CD8-positive, alpha-beta memory T cell (primary cell): ENCODE data around the gene APLP1. TPM values are rescaled to one million over a fixed set of nuclear protein-coding genes. Genes with fewer than 3 reads are reported as not detected.
A peak's percentile ranks its signal among the peaks of the same experiment; 100 is the strongest.

Experiments
- CTCF ChIA-PET: fragments of 350-600 bp; sonication (Branson Sonifier 250); formaldehyde crosslinking; loops from one replicate; lab custom pipeline; 2021; ENCODE audit warnings: antibody characterized with exemption; lab: Charles Lee
- POLR2A ChIA-PET: fragments of 350-600 bp; sonication (Branson Sonifier 250); formaldehyde crosslinking; loops from one replicate; lab custom pipeline; 2021; ENCODE audit warnings: antibody characterized with exemption; lab: Charles Lee
- DNase-seq, 5 donors: peaks; one replicate each; pipeline versions ENCODE4 v3.0.0 to v3.0.0-alpha.2; 2020 to 2022; ENCODE audit warnings: mixed read lengths in 1 of 5
- H3K27ac ChIP-seq: one replicate; pipeline ENCODE4 v1.7.0; 2013; ENCODE audit warnings: low read depth, mild to moderate bottlenecking, low read length, moderate library complexity
- H3K27me3 ChIP-seq: 2 replicates; pipeline ENCODE4 v1.7.0; 2013; ENCODE audit warnings: low read length, mild to moderate bottlenecking; ENCODE audit not compliant: insufficient read depth, poor library complexity, severe bottlenecking
- H3K36me3 ChIP-seq: 2 replicates; pipeline ENCODE4 v1.7.0; 2013; ENCODE audit warnings: mild to moderate bottlenecking, low read length, moderate library complexity; ENCODE audit not compliant: insufficient read depth
- H3K4me1 ChIP-seq: 2 replicates; pipeline ENCODE4 v1.7.0; 2013; ENCODE audit warnings: mild to moderate bottlenecking, low read length, moderate library complexity; ENCODE audit not compliant: insufficient read depth
- H3K4me3 ChIP-seq: 2 replicates; pipeline ENCODE4 v1.7.0; 2013; ENCODE audit warnings: mild to moderate bottlenecking, low read length
- H3K9me3 ChIP-seq: 2 replicates; pipeline ENCODE4 v1.7.0; 2013; ENCODE audit warnings: mild to moderate bottlenecking, low read length
- H3K27ac Mint-ChIP-seq, 8 donors: one replicate each; pipeline ENCODE4 v1.8.0; 2020 to 2021; ENCODE audit warnings: mixed read lengths in 8 of 8, mild to moderate bottlenecking in 6 of 8, inconsistent platforms in 3 of 8, moderate library complexity in 3 of 8
- H3K27me3 Mint-ChIP-seq, 2 donors: one replicate each; pipeline ENCODE4 v1.8.0; 2020 to 2021; ENCODE audit warnings: mixed read lengths in 2 of 2, mild to moderate bottlenecking in 1 of 2, moderate library complexity in 1 of 2
- H3K36me3 Mint-ChIP-seq, 3 donors: one replicate each; pipeline ENCODE4 v1.8.0; 2020 to 2021; ENCODE audit warnings: mixed read lengths in 3 of 3, inconsistent platforms in 1 of 3, mild to moderate bottlenecking in 1 of 3
- H3K4me1 Mint-ChIP-seq, 3 donors: one replicate each; pipeline ENCODE4 v1.8.0; 2020 to 2021; ENCODE audit warnings: mixed read lengths in 3 of 3, inconsistent platforms in 1 of 3, mild to moderate bottlenecking in 1 of 3
- H3K4me3 Mint-ChIP-seq, 7 donors: one replicate each; pipeline ENCODE4 v1.8.0; 2020 to 2021; ENCODE audit warnings: mixed read lengths in 7 of 7, mild to moderate bottlenecking in 6 of 7, moderate library complexity in 4 of 7, inconsistent platforms in 2 of 7
- H3K9me3 Mint-ChIP-seq, 5 donors: one replicate each; pipeline ENCODE4 v1.8.0; 2020 to 2022; ENCODE audit warnings: mixed read lengths in 5 of 5, mild to moderate bottlenecking in 3 of 5, moderate library complexity in 2 of 5, inconsistent platforms in 1 of 5
- polyA plus RNA-seq: library from polyadenylated mRNA; unstranded; fragments of 300-500 nt; fragmentation: Illumina TruSeq; gene quantifications from one replicate; pipeline ENCODE4 v1.2.3, GENCODE V29; 2021
- total RNA-seq, 2 experiments: library from RNA; stranded (reverse); gene quantifications; one replicate each; pipeline ENCODE4 v1.2.3, GENCODE V29; 2021

The APLP1 gene
- total and polyA plus RNA-seq, 3 experiments from 2014 or later: 0.85 to 0.86 TPM; not detected in 1

GRCh38 chr19:35911173-35911572 lies 42.8 kb downstream of the APLP1 start:
- Mint-ChIP-seq H3K4me3 (no peak overlapping the region), H3K9me3 (no peaks in the 10 kb centered on the region), H3K27me3 (no peaks in the 10 kb centered on the region), H3K27ac (peak overlapping the region in 2 of 8 donors; percentile 19 to 81), H3K4me1 (peaks cover 13 to 18% (median 17%) of the 10 kb centered on the region in 3 donors), H3K36me3 (no peaks in the 10 kb centered on the region)
- H3K9me3 ChIP-seq: no peaks in the 10 kb centered on the region
- CTCF ChIA-PET: no interaction called here
- no peaks in the 10 kb centered on the region for H3K36me3 ChIP-seq
- H3K27me3 ChIP-seq: no peaks in the 10 kb centered on the region
- H3K27ac ChIP-seq: no peak overlapping the region
- POLR2A ChIA-PET: no interaction called here
- H3K4me1 ChIP-seq: peaks cover 23% of the 10 kb centered on the region
- no peak for DNase-seq
- no peak overlapping the region for H3K4me3 ChIP-seq

- H3K4me3 ChIP-seq: no peak overlapping the region
- no peaks in the 10 kb centered on the region for H3K9me3 Mint-ChIP-seq
- no peaks in the 10 kb centered on the region for H3K27me3 ChIP-seq
- no peaks in the 10 kb centered on the region for H3K27me3 Mint-ChIP-seq
- no peak overlapping the region for H3K27ac ChIP-seq
- H3K4me1 Mint-ChIP-seq: peaks cover 11 to 17% (median 13%) of the 10 kb centered on the region in 3 donors
- peaks cover 23% of the 10 kb centered on the region for H3K4me1 ChIP-seq
- POLR2A ChIA-PET: interaction anchor here (0.6 kb wide), 1 partner anchor 44 kb away, joined by 3 read pairs; no protein-coding TSS in a partner anchor
- peak overlapping the region in 2 of 8 donors; percentile 35 to 81 for H3K27ac Mint-ChIP-seq
- DNase-seq: no peak
- CTCF ChIA-PET: interaction anchor here (1.5 kb wide), 1 partner anchor 30 kb away, joined by 5 read pairs; no protein-coding TSS in a partner anchor
- no peaks in the 10 kb centered on the region for H3K9me3 ChIP-seq
- no peak overlapping the region for H3K4me3 Mint-ChIP-seq
- no peaks in the 10 kb centered on the region for H3K36me3 ChIP-seq
- H3K36me3 Mint-ChIP-seq: no peaks in the 10 kb centered on the region
Measured at GRCh38 chr19:35911790-35912189, 43.4 kb downstream of the APLP1 start.

DNA sequence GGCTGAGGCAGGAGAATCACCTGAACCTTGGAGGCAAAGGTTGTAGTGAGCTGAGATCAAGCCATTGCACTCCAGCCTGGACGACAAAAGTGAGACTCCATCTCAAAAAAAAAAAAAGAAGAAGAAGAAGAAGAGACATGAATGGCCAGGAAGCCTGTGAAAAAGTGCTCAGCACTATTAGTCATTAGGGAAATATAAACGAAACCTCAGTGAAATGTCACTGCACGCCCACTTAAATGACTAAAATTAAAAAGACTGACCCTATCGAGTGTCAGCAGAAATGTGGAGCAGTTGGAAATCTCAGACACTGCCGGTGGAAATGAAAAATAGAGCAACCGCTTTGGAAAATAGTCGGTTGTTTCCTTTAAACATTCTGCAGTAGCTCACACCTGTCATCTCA lies 45.2 kb downstream of the APLP1 start:
- peaks cover 3 to 9% (median 5%) of the 10 kb centered on the region in 3 donors for H3K4me1 Mint-ChIP-seq
- no peak overlapping the region for H3K27ac Mint-ChIP-seq
- no peaks in the 10 kb centered on the region for H3K36me3 Mint-ChIP-seq
- no peaks in the 10 kb centered on the region for H3K27me3 ChIP-seq
- no peaks in the 10 kb centered on the region for H3K9me3 ChIP-seq
- H3K27ac ChIP-seq: no peak overlapping the region
- peaks cover 12% of the 10 kb centered on the region for H3K4me1 ChIP-seq
- H3K36me3 ChIP-seq: no peaks in the 10 kb centered on the region
- H3K9me3 Mint-ChIP-seq: no peaks in the 10 kb centered on the region
- H3K27me3 Mint-ChIP-seq: no peaks in the 10 kb centered on the region
- DNase-seq: no peak
- no peak overlapping the region for H3K4me3 ChIP-seq
- POLR2A ChIA-PET: interaction anchor here (0.5 to 0.6 kb wide), 2 partner anchors 96 to 252 kb away, joined by 3 to 6 read pairs; no protein-coding TSS in a partner anchor
- no peak overlapping the region for H3K4me3 Mint-ChIP-seq
- CTCF ChIA-PET: interaction anchor here (0.7 kb wide), 1 partner anchor 1077 kb away, joined by 5 read pairs; no protein-coding TSS in a partner anchor

DNA sequence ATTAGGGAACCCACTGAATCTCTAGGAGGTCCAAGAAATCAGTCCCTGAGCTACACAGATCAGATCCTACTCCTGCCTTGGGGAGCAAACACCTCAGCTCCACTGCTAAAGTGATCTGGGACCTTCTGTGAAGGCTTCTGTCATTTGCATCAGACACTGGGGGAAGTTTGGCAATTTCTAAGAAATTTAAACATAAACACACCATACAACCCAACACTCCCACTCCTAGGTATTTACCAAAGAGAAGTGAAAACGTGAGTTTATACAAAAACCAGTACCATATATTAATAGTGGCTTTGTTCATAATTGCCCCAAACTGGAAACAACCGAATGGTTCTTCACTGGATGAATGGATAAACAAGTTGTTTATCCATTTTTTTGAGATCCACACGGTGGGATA lies 47.1 kb downstream of the APLP1 start:
- H3K36me3 Mint-ChIP-seq: no peaks in the 10 kb centered on the region

GRCh38 chr19:35919306-35919705 lies 50.9 kb downstream of the APLP1 start:
- Histone ChIP-seq H3K4me1 (no peaks in the 10 kb centered on the region), H3K9me3 (no peaks in the 10 kb centered on the region), H3K27me3 (no peaks in the 10 kb centered on the region), H3K36me3 (no peaks in the 10 kb centered on the region), H3K27ac (no peak overlapping the region), H3K4me3 (no peak overlapping the region)
- no peaks in the 10 kb centered on the region for H3K4me1 Mint-ChIP-seq
- H3K36me3 Mint-ChIP-seq: no peaks in the 10 kb centered on the region
- no peaks in the 10 kb centered on the region for H3K9me3 Mint-ChIP-seq
- no peak overlapping the region for H3K27ac Mint-ChIP-seq
- H3K4me3 Mint-ChIP-seq: no peak overlapping the region
- ChIA-PET CTCF (no interaction called here), POLR2A (no interaction called here)
- H3K27me3 Mint-ChIP-seq: no peaks in the 10 kb centered on the region
- DNase-seq: no peak

More for the DNA sequence above, 47.1 kb downstream of the APLP1 start:
- no peak overlapping the region for H3K27ac Mint-ChIP-seq
- no peak overlapping the region for H3K4me3 ChIP-seq
- no peaks in the 10 kb centered on the region for H3K36me3 ChIP-seq
- POLR2A ChIA-PET: no interaction called here
- DNase-seq: no peak
- CTCF ChIA-PET: interaction anchor here (1.5 kb wide), 1 partner anchor 16 kb away, joined by 3 read pairs; no protein-coding TSS in a partner anchor
- H3K4me3 Mint-ChIP-seq: no peak overlapping the region
- H3K9me3 Mint-ChIP-seq: no peaks in the 10 kb centered on the region
- no peaks in the 10 kb centered on the region for H3K27me3 ChIP-seq
- H3K27ac ChIP-seq: no peak overlapping the region
- H3K4me1 Mint-ChIP-seq: peaks cover 0 to 4% (median 0%) of the 10 kb centered on the region in 3 donors
- no peaks in the 10 kb centered on the region for H3K4me1 ChIP-seq
- H3K9me3 ChIP-seq: no peaks in the 10 kb centered on the region
- H3K27me3 Mint-ChIP-seq: no peaks in the 10 kb centered on the region

DNA sequence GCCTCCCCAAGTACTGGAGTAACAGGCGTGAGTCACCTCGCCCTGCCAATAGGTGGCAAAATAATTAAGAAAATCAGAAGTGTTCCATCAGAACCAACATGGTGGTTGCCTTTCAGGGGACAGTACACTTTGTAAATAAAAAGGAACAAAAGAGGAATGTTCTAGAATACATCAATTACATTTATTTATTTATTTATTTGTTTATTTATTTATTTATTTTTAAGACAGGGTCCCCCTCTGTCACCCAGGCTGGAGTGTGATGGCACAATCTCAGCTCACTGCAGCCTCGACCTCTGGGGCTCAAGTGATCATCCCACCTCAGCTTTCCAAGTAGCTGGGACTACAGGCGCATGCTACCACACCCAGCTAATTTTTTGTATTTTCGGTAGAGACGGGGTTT lies 52.6 kb downstream of the APLP1 start:
- POLR2A ChIA-PET: no interaction called here
- H3K9me3 Mint-ChIP-seq: peaks cover 0 to 6% (median 2%) of the 10 kb centered on the region in 5 donors
- Histone ChIP-seq H3K36me3 (no peaks in the 10 kb centered on the region), H3K9me3 (no peaks in the 10 kb centered on the region), H3K27ac (no peak overlapping the region), H3K4me1 (no peaks in the 10 kb centered on the region), H3K4me3 (no peak overlapping the region), H3K27me3 (no peaks in the 10 kb centered on the region)
- no peaks in the 10 kb centered on the region for H3K27me3 Mint-ChIP-seq
- H3K4me1 Mint-ChIP-seq: peaks cover 0 to 2% (median 0%) of the 10 kb centered on the region in 3 donors
- DNase-seq: no peak
- H3K4me3 Mint-ChIP-seq: no peak overlapping the region
- H3K27ac Mint-ChIP-seq: no peak overlapping the region
- H3K36me3 Mint-ChIP-seq: peaks cover 0 to 5% (median 0%) of the 10 kb centered on the region in 3 donors
- CTCF ChIA-PET: interaction anchor here (2.6 kb wide), 1 partner anchor 10 kb away, joined by 9 read pairs; no protein-coding TSS in a partner anchor

DNA sequence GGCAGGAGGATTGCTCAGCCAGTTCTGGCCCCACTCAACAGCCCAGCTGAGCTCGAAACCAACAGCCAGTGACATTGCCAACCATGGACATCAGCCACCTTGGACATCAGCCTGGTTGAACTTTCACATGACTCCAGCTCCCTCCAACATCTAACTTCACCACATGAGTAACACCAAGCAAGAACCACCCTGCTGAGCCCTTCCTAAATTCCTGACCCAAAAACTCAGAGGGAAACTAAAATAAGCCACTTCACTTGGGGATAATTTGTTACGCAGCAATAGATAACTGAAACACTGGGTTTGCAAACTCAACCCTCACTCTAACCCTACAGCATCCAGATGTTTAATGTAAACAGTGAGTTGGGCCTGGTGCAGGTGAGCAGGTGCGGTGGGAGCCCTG lies 57.1 kb downstream of the APLP1 start:
- Histone ChIP-seq H3K9me3 (no peaks in the 10 kb centered on the region), H3K4me1 (peaks cover 27% of the 10 kb centered on the region), H3K4me3 (no peak overlapping the region), H3K27ac (no peak overlapping the region), H3K27me3 (no peaks in the 10 kb centered on the region), H3K36me3 (no peaks in the 10 kb centered on the region)
- no peak for DNase-seq
- POLR2A ChIA-PET: no interaction called here
- CTCF ChIA-PET: interaction anchor here (0.9 kb wide), 1 partner anchor 106 kb away, joined by 3 read pairs; no protein-coding TSS in a partner anchor
- Mint-ChIP-seq H3K4me3 (no peak overlapping the region), H3K27ac (peak overlapping the region in 1 of 8 donors; percentile 22), H3K4me1 (peaks cover 23 to 32% (median 30%) of the 10 kb centered on the region in 3 donors), H3K36me3 (peaks cover 0 to 9% (median 3%) of the 10 kb centered on the region in 3 donors), H3K27me3 (no peaks in the 10 kb centered on the region), H3K9me3 (peaks cover 2 to 8% (median 3%) of the 10 kb centered on the region in 5 donors)

GRCh38 chr19:35928507-35928906 lies 60.1 kb downstream of the APLP1 start:
- H3K9me3 Mint-ChIP-seq: peaks cover 2 to 8% (median 3%) of the 10 kb centered on the region in 5 donors
- peak overlapping the region in 7 of 8 donors; percentile 7 to 91 (median 76) for H3K27ac Mint-ChIP-seq
- Histone ChIP-seq H3K4me1 (peaks cover 39% of the 10 kb centered on the region), H3K9me3 (no peaks in the 10 kb centered on the region), H3K27me3 (no peaks in the 10 kb centered on the region), H3K27ac (no peak overlapping the region), H3K4me3 (no peak overlapping the region), H3K36me3 (no peaks in the 10 kb centered on the region)
- peak overlapping the region in 5 of 7 donors; percentile 36 to 68 (median 59) for H3K4me3 Mint-ChIP-seq
- DNase-seq: no peak
- peaks cover 33 to 48% (median 45%) of the 10 kb centered on the region in 3 donors for H3K4me1 Mint-ChIP-seq
- H3K36me3 Mint-ChIP-seq: peaks cover 0 to 9% (median 3%) of the 10 kb centered on the region in 3 donors
- H3K27me3 Mint-ChIP-seq: peaks cover 0 to 1% of the 10 kb centered on the region in 2 donors
- ChIA-PET CTCF (interaction anchor here (7.0 kb wide), 1 partner anchor 47 kb away, joined by 104 read pairs; no protein-coding TSS in a partner anchor), POLR2A (no interaction called here)
